Aorta (tissue), 5 donors: ENCODE measurements around the gene C1QTNF6. TPM values are rescaled to one million over a fixed set of nuclear protein-coding genes. Genes with fewer than 3 reads are reported as not detected.
"Not testable (repeated sequence)": the region's sequence is repeated elsewhere in the genome, so short reads cannot be mapped to it uniquely, and the experiment has no call there.

ENCODE experiments used
- ATAC-seq: fragments of 200-7000 bp; cut with Tn5 transposase; one replicate; pipeline ENCODE4 v1.9.1; 2022; ENCODE audit warnings: moderate library complexity; ENCODE audit not compliant: low FRiP score
- DNase-seq, 2 donors: peaks; one replicate each; pipeline ENCODE4 v3.0.0-alpha.2; 2020
- H3K27ac ChIP-seq, 2 donors: one replicate each; pipeline ENCODE4 v1.5.1; 2013; ENCODE audit warnings: low read length in 2 of 2, mild to moderate bottlenecking in 2 of 2, moderate library complexity in 2 of 2, control low read depth in 1 of 2, inconsistent platforms in 1 of 2, low read depth in 1 of 2
- H3K27me3 ChIP-seq, 2 donors: one replicate each; pipeline ENCODE4 v1.6.1; 2013; ENCODE audit warnings: control low read depth in 1 of 2, low read length in 1 of 2, mild to moderate bottlenecking in 1 of 2, moderate library complexity in 1 of 2; ENCODE audit not compliant: insufficient read depth in 2 of 2, control insufficient read depth in 1 of 2
- H3K36me3 ChIP-seq, 2 donors: one replicate each; pipeline ENCODE4 v1.6.1; 2013; ENCODE audit warnings: control low read depth in 1 of 2, low read length in 1 of 2, mild to moderate bottlenecking in 1 of 2; ENCODE audit not compliant: insufficient read depth in 2 of 2, control insufficient read depth in 1 of 2
- H3K4me1 ChIP-seq, 2 donors: one replicate each; pipeline ENCODE4 v1.6.1; 2013; ENCODE audit warnings: low read length in 2 of 2, control low read depth in 1 of 2, mild to moderate bottlenecking in 1 of 2, moderate library complexity in 1 of 2; ENCODE audit not compliant: insufficient read depth in 2 of 2, control insufficient read depth in 1 of 2
- H3K4me3 ChIP-seq, 2 donors: one replicate each; pipeline ENCODE4 v1.5.1; 2013; ENCODE audit warnings: low read length in 2 of 2, control low read depth in 1 of 2, mild to moderate bottlenecking in 1 of 2
- H3K9me3 ChIP-seq: one replicate; pipeline ENCODE4 v1.6.1; 2013; ENCODE audit warnings: mild to moderate bottlenecking, low read length; ENCODE audit not compliant: control insufficient read depth
- WGBS, 2 donors: extraction: QIAGEN DNeasy Blood & Tissue Kit; methylation state at CpG; one replicate each; pipeline ENCODE4 v1.1.7; 2013; 5-methylcytosine and 5-hydroxymethylcytosine counted together
- intact Hi-C, 2 donors: fragments of 100-400 bp; cut with DNase I; formaldehyde crosslinking; loops; one replicate each; pipeline versions ENCODE4 v1.14.2 to v1.15.0; 2022
- polyA plus RNA-seq, 2 donors: library from polyadenylated mRNA; stranded (reverse); fragments of 200-250 nt; gene quantifications; one replicate each; pipeline ENCODE4 v1.2.3, GENCODE V29; 2013
- total RNA-seq, 2 donors: library from RNA; stranded (reverse); fragmentation: NEBNext Ultra II Directional; extraction: Animal tissue kit (Norgen Biotek cat#: 25700); gene quantifications; one replicate each; pipeline ENCODE4 v1.2.1, GENCODE V29; 2021
- donor health status: healthy with polysubstance abuse.
- donor health status: Bipolar disorder and iron deficiency.
- donor health status: DM: no; HTN: no; CAD: no.
- donor health status: DM: no; HTN: no; CAD: no.
- donor health status: DM: yes; HTN: yes; CAD: no.

Gene C1QTNF6
- total and polyA plus RNA-seq, 4 donors: 2.4 to 11.9 (median 5.1) TPM

- WGBS, 2 donors: 91 to 95% methylated on average over 5 of the region's 5 CpGs
- DNase-seq (peak in 1 of 2 donors; percentile 33), ATAC-seq (no peak)
- H3K27ac ChIP-seq: no peak overlapping the region
- no peaks in the 10 kb centered on the region for H3K27me3 ChIP-seq
- no peak overlapping the region for H3K4me3 ChIP-seq
- no peaks in the 10 kb centered on the region for H3K36me3 ChIP-seq
- intact Hi-C loops: no loop called here
- H3K9me3 ChIP-seq: no peaks in the 10 kb centered on the region
- H3K4me1 ChIP-seq: no peaks in the 10 kb centered on the region
Observed at GRCh38 chr22:37204045-37204655, 16.1 kb upstream of the C1QTNF6 start.

DNA sequence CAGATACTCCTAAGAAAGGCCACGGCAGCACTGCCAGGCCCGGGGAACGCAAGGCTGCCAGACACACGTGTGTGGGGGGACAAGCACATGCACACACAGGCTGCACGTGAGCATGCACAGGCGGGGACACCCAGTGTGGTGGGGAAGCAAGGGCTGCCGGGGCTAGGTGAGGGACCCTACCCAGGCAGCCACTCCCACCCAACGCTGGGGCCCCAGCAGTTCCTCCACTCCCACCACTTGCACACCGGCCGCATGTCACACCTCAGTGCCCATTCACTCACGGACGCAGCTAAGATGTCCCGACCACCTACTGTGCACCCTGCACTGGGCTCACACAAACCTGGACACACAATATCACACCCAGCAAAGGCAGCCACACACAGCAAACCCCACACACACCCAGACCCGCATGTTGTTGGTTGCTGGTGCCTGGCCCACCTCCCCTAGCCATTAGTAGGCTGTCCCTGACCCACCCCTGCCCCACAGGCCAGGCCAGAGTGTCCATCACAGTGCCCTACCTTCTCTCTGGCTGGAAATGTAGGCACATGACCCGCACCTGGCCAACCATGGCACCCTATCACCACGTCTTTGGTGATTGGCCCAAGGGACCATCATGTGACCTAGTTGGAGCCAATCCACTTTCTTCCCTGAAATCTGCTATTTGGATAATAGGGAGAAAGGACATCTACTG is 15.5 kb upstream of the C1QTNF6 start:
- DNase-seq (peak; percentile 36 to 41), ATAC-seq (no peak)
- intact Hi-C loops: no loop called here
- no peaks in the 10 kb centered on the region for H3K27me3 ChIP-seq
- no peak overlapping the region for H3K27ac ChIP-seq
- no peaks in the 10 kb centered on the region for H3K9me3 ChIP-seq
- H3K36me3 ChIP-seq: no peaks in the 10 kb centered on the region
- no peaks in the 10 kb centered on the region for H3K4me1 ChIP-seq
- 87 to 94% methylated on average over 16 of the region's 16 CpGs for WGBS, 2 donors
- H3K4me3 ChIP-seq: no peak overlapping the region

GRCh38 chr22:37202716-37203115 is 14.7 kb upstream of the C1QTNF6 start:
- intact Hi-C loops: no loop called here
- H3K36me3 ChIP-seq: no peaks in the 10 kb centered on the region
- ATAC-seq (no peak), DNase-seq (peak; percentile 39 to 61)
- H3K9me3 ChIP-seq: no peaks in the 10 kb centered on the region
- 82 to 91% methylated on average over 10 of the region's 10 CpGs for WGBS, 2 donors
- no peaks in the 10 kb centered on the region for H3K27me3 ChIP-seq
- H3K27ac ChIP-seq: no peak overlapping the region
- no peak overlapping the region for H3K4me3 ChIP-seq
- no peaks in the 10 kb centered on the region for H3K4me1 ChIP-seq

DNA sequence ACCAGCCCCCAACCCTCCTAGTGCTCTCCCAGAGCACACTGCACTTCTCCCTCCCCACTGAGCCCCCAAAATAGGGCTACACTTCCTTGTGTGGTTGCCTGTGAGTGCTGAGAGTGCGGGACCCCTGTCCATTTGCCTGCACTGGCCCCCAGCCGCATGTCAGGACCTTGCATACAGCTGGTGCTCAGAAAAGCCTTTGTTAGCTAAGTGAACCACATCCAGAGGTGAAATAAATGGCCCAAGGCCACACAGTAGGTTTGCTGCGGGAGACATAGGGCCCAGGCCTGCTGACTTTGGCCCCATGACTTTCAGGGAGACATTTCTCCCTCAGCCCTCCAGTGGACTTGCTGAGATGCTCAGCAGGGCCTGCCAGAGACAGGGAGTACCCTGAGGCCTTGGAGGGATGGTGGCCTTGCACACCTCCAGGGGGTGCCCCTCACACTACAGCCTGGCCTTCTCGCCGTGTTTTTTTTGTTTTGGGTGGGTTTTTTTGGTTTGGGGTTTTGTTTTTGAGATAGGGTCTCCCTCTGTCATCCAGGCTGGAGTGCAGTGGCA is 14.0 kb upstream of the C1QTNF6 start:
- Histone ChIP-seq H3K27me3 (no peaks in the 10 kb centered on the region), H3K27ac (no peak overlapping the region), H3K4me3 (no peak overlapping the region), H3K36me3 (no peaks in the 10 kb centered on the region), H3K9me3 (no peaks in the 10 kb centered on the region), H3K4me1 (no peaks in the 10 kb centered on the region)
- DNase-seq (peak in 1 of 2 donors; percentile 47), ATAC-seq (no peak)
- 79 to 89% methylated on average over 5 of the region's 5 CpGs for WGBS, 2 donors
- intact Hi-C loops: no loop called here

- ATAC-seq, H3K27me3 ChIP-seq, H3K4me3 ChIP-seq, H3K4me1 ChIP-seq, H3K27ac ChIP-seq, H3K36me3 ChIP-seq, H3K9me3 ChIP-seq, intact Hi-C loops: not testable (repeated sequence)
- 94 to 96% methylated on average over 6 of the region's 6 CpGs for WGBS, 2 donors
- peak; percentile 37 to 48 for DNase-seq
Observed at GRCh38 chr22:37201443-37201820, 13.4 kb upstream of the C1QTNF6 start.

- intact Hi-C loops: loop anchor here (2.0 to 5.0 kb wide), 2 partner anchors 33 to 122 kb away; no protein-coding TSS in a partner anchor
- 11 to 12% methylated on average over 10 to 12 of the region's 12 CpGs for WGBS, 2 donors
- Histone ChIP-seq H3K36me3 (no peaks in the 10 kb centered on the region), H3K27me3 (no peaks in the 10 kb centered on the region), H3K27ac (no peak overlapping the region), H3K9me3 (no peaks in the 10 kb centered on the region), H3K4me1 (no peaks in the 10 kb centered on the region), H3K4me3 (no peak overlapping the region)
- no peak for DNase-seq
- no peak for ATAC-seq
Observed at GRCh38 chr22:37199760-37200108, 11.7 kb upstream of the C1QTNF6 start.

GRCh38 chr22:37199103-37199759 is 11.2 kb upstream of the C1QTNF6 start:
- intact Hi-C loops: loop anchor here (2.0 to 5.0 kb wide), 2 partner anchors 32 to 122 kb away; no protein-coding TSS in a partner anchor
- H3K9me3 ChIP-seq: no peaks in the 10 kb centered on the region
- H3K27me3 ChIP-seq: no peaks in the 10 kb centered on the region
- 1% methylated on average over 50 to 58 of the region's 58 CpGs for WGBS, 2 donors
- peak overlapping the region; percentile 31 to 51 for H3K4me3 ChIP-seq
- DNase-seq: peak; percentile 99 to 100
- no peaks in the 10 kb centered on the region for H3K4me1 ChIP-seq
- peak; percentile 98 for ATAC-seq
- H3K27ac ChIP-seq: peak overlapping the region in 1 of 2 donors; percentile 77
- no peaks in the 10 kb centered on the region for H3K36me3 ChIP-seq

DNA sequence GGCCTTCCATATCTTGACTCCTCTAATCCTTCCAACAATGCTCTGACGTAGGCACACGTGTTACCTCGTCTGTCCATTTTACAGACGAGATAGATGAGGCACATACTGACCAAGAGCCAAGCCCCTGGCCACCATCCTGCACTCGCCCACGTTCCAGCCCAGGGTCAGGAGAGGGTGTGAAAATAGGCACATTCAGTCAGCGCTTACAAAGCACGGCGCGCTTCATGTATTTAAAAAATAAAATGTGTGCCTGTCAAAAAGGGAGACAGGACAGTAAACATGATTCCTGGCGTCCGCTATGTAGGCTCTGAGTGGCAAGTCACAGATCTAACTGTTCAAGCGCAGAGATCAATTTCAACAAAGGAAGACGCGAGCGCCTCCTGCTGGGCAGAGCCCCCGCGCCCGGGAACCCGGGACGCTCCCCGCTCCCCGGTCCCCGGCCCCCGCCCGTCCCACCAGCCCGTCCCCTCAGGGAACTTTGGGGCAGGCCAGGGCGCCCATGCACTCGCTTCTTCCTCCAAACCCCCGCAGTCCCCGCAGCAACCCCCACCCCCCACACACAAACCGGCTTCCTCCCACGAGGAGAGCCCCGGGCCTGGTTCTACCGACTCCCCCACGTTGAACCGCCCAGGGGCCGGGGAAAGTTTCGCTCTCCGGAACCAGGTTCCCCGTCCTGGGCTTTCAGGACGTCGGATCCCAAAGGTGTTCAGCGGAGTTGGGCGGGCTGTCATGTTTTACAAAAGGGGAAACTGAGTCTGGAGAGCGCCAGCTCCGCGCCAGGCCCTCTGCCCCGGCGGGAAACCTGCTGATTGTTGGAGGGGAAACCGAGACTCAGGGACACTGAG is 10.4 kb upstream of the C1QTNF6 start:
- Histone ChIP-seq H3K4me3 (peak overlapping the region; percentile 31 to 51), H3K36me3 (no peaks in the 10 kb centered on the region), H3K27me3 (no peaks in the 10 kb centered on the region), H3K27ac (peak overlapping the region in 1 of 2 donors; percentile 77), H3K9me3 (no peaks in the 10 kb centered on the region), H3K4me1 (no peaks in the 10 kb centered on the region)
- DNase-seq: peak; percentile 91 to 96
- WGBS, 2 donors: 2 to 3% methylated on average over 49 to 51 of the region's 51 CpGs
- intact Hi-C loops: loop anchor here (2.0 to 5.0 kb wide), 2 partner anchors 32 to 121 kb away; no protein-coding TSS in a partner anchor
- peak; percentile 86 for ATAC-seq
